Ovary (tissue), 9 donors: ENCODE results near the gene TMCC3. TPM values are rescaled to one million over a fixed set of nuclear protein-coding genes. Genes with fewer than 3 reads are reported as not detected.
A peak's percentile ranks its signal among the peaks of the same experiment; 100 is the strongest.

Experiments
- DNase-seq, 5 donors: peaks; one replicate each; pipeline ENCODE4 v3.0.0-alpha.2; 2019 to 2020
- H3K27ac ChIP-seq, 2 donors: fragments of 200-600 bp; one replicate each; pipeline versions ENCODE4 v1.5.1 to v1.8.0; 2019 to 2022
- H3K27me3 ChIP-seq: fragments of 200-600 bp; one replicate; pipeline ENCODE4 v1.8.0; 2022
- H3K36me3 ChIP-seq: fragments of 200-600 bp; sonication (generic); one replicate; pipeline ENCODE4 v1.5.1; 2019
- H3K4me1 ChIP-seq: one replicate; pipeline ENCODE4 v1.8.1; 2013; ENCODE audit warnings: mild to moderate bottlenecking, moderate library complexity; ENCODE audit not compliant: insufficient read depth
- H3K4me3 ChIP-seq: fragments of 200-600 bp; sonication (generic); one replicate; pipeline ENCODE4 v1.5.1; 2017
- H3K9me3 ChIP-seq, 2 donors: fragments of 200-600 bp in 1 of 2; sonication (generic) in 1 of 2; one replicate each; pipeline versions ENCODE4 v1.5.1 to v1.8.1; 2013 to 2019; ENCODE audit warnings: mild to moderate bottlenecking in 1 of 2, moderate library complexity in 1 of 2
- EP300 ChIP-seq: sonication (generic); formaldehyde crosslinking; IDR thresholded peaks from one replicate; pipeline ENCODE4 v1.6.1; 2017; ENCODE audit warnings: antibody characterized with exemption
- POLR2A ChIP-seq: fragments of 450-650 bp; IDR thresholded peaks from one replicate; pipeline ENCODE4 v1.6.1; 2017; ENCODE audit warnings: antibody characterized with exemption, mild to moderate bottlenecking, moderate library complexity
- WGBS, 3 donors: extraction: QIAGEN DNeasy Blood & Tissue Kit in 1 of 3; methylation state at CpG; one replicate each; pipeline versions ENCODE4 v1.1.5 to v1.1.7; 2013 to 2017; 5-methylcytosine and 5-hydroxymethylcytosine counted together
- intact Hi-C, 4 donors: fragments of 100-400 bp; cut with DNase I; formaldehyde crosslinking; loops; one replicate each; pipeline versions ENCODE4 v1.11.0 to v1.15.1; 2022 to 2023
- polyA plus RNA-seq, 2 donors: library from polyadenylated mRNA; stranded (reverse); fragments of 200-250 nt in 1 of 2; fragments of 350-450 nt in 1 of 2; fragmentation: Illumina TruSeq in 1 of 2; extraction: RNeasy Lipid Tissue Mini Kit (QIAGEN cat#74804) in 1 of 2; gene quantifications; one replicate each; pipeline ENCODE4 v1.2.3, GENCODE V29; 2013 to 2014
- total RNA-seq, 7 donors: library from RNA; depleted of rRNA in 2 of 7; stranded (reverse); fragments of >200 nt in 2 of 7; fragmentation: NEBNext Ultra II Directional in 3 of 7; extraction: Animal tissue kit (Norgen Biotek cat#: 25700) in 3 of 7; gene quantifications; one replicate each; pipeline versions ENCODE4 v1.1.0 to v1.2.4, GENCODE V29; 2016 to 2023
- TF ChIP-seq, protein P1 (sequence below), 3 donors: fragments of 450-650 bp in 2 of 3; fragments of 200-600 bp in 1 of 3; IDR thresholded peaks; one replicate each; pipeline versions ENCODE4 v1.5.1 to v1.8.0; 2016 to 2022; ENCODE audit warnings: antibody characterized with exemption in 3 of 3, mild to moderate bottlenecking in 1 of 3
- donor health status: DM: no; HTN: no; CAD: no; lungs with moderate emphysema.
- donor health status: DM: no; HTN: no; CAD: no.
- donor health status: Bipolar disorder and iron deficiency.
- donor health status: DM: yes; HTN: yes; CAD: no.
- donor health status: DM: no; HTN: no; CAD: no.
- donor health status: DM: yes; HTN: yes; CAD: no.

TMCC3 gene
- total and polyA plus RNA-seq, 9 donors: 4.8 to 24.6 (median 9.6) TPM

DNA sequence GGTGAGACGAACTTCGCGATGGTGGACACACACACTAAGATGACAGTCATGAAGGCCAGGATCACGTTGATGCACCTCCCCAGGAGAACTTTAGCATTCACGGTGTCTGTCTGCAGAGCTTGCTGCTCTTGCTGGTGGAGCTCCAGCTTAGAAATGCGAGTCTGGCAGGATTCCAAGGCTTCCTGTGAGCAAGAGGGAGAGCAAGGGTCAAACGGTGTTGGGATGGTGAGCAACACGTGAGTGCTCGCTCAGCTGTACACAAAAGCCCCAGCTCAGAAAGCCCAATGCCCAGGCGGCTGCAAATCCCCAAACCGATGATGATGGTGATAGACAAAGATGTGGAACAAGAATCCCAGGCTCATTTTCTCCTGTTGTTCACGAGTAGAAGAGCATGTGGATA, 78.8 kb downstream of the TMCC3 start:
- intact Hi-C loops: no loop called here
- no peaks in the 10 kb centered on the region for H3K4me1 ChIP-seq
- no peaks in the 10 kb centered on the region for H3K27me3 ChIP-seq
- peak; percentile 50 to 67 (median 63) for DNase-seq
- TF ChIP-seq, protein P1, sequence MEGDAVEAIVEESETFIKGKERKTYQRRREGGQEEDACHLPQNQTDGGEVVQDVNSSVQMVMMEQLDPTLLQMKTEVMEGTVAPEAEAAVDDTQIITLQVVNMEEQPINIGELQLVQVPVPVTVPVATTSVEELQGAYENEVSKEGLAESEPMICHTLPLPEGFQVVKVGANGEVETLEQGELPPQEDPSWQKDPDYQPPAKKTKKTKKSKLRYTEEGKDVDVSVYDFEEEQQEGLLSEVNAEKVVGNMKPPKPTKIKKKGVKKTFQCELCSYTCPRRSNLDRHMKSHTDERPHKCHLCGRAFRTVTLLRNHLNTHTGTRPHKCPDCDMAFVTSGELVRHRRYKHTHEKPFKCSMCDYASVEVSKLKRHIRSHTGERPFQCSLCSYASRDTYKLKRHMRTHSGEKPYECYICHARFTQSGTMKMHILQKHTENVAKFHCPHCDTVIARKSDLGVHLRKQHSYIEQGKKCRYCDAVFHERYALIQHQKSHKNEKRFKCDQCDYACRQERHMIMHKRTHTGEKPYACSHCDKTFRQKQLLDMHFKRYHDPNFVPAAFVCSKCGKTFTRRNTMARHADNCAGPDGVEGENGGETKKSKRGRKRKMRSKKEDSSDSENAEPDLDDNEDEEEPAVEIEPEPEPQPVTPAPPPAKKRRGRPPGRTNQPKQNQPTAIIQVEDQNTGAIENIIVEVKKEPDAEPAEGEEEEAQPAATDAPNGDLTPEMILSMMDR (IDR thresholded peaks at IDR 0.05): no peak
- TF ChIP-seq POLR2A (no peak), EP300 (no peak)
- no peaks in the 10 kb centered on the region for H3K36me3 ChIP-seq
- 37 to 44% (median 42%) methylated on average over 12 of the region's 12 CpGs for WGBS, 3 donors
- H3K9me3 ChIP-seq: no peaks in the 10 kb centered on the region
- no peak overlapping the region for H3K27ac ChIP-seq
- H3K4me3 ChIP-seq: no peak overlapping the region

DNA sequence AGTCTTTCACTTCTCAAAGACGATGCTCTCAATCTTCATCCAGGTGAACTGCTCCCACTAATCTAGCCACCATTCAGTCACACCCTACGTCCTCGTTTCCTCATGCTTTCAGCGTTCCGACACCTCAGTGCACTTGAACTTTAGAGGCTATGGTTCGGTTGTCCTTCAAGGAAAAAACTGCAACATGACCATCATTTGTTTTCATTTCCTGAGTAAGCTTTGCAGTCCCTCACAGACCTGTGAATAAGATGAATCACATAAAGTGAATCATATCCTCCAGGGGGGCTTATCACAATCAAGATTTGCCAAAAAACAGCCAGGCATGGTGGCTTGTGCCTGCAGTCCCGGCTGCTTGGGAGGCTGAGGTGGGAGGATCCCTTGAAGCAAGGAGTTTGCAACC, 80.2 kb downstream of the TMCC3 start:
- intact Hi-C loops: no loop called here
- Histone ChIP-seq H3K4me1 (no peaks in the 10 kb centered on the region), H3K27ac (no peak overlapping the region), H3K4me3 (no peak overlapping the region), H3K27me3 (no peaks in the 10 kb centered on the region), H3K9me3 (no peaks in the 10 kb centered on the region), H3K36me3 (no peaks in the 10 kb centered on the region)
- TF ChIP-seq, protein P1 (IDR thresholded peaks at IDR 0.05): no peak
- TF ChIP-seq POLR2A (no peak), EP300 (no peak)
- no peak for DNase-seq
- 82 to 91% (median 86%) methylated on average over 7 of the region's 7 CpGs for WGBS, 3 donors

DNA sequence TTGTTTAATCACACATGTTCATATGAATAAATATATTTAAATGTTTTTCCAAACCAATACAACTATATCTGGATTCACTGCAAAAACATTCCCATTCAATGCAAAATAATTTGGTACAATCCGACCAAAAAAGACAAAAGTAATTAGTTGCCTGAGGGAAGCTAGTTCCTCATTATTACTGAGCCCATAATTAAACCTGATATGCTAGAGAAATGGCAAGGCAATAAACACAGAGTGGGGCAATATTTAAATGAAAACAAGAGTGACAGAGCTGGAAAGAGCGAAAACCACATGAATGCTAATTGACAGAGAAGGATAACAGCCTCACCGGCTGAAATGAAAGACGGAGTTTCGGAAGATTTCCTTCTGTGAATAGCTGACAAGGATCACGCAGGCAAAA, 82.6 kb downstream of the TMCC3 start:
- DNase-seq: no peak
- Histone ChIP-seq H3K27ac (no peak overlapping the region), H3K36me3 (no peaks in the 10 kb centered on the region), H3K4me1 (no peaks in the 10 kb centered on the region), H3K27me3 (no peaks in the 10 kb centered on the region), H3K9me3 (no peaks in the 10 kb centered on the region), H3K4me3 (no peak overlapping the region)
- intact Hi-C loops: no loop called here
- TF ChIP-seq, protein P1 (IDR thresholded peaks at IDR 0.05): no peak
- TF ChIP-seq POLR2A: no peak
- TF ChIP-seq EP300: no peak
- 85 to 92% (median 87%) methylated on average over 6 of the region's 6 CpGs for WGBS, 3 donors

DNA sequence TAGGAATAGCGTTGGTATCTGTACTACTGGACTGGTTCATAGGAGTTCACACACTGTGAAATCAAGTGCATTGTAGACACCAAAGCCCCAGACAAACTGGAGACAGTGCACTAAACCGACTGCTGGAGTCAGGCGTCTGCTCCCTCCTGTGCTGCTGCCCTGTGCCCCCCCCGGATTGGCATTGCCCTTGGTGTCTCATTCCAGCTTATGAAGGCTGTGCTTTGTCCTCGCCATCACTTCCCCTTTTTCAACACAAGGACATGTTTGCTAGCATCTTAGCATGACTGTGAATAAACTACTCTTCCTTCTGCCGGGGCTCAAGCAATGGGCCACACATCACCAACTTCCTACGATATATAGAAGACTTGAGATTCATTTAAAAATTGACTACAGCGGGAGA, 84.0 kb downstream of the TMCC3 start:
- H3K36me3 ChIP-seq: no peaks in the 10 kb centered on the region
- no peak for DNase-seq
- no peaks in the 10 kb centered on the region for H3K4me1 ChIP-seq
- H3K27ac ChIP-seq: no peak overlapping the region
- no peaks in the 10 kb centered on the region for H3K9me3 ChIP-seq
- no peaks in the 10 kb centered on the region for H3K27me3 ChIP-seq
- no peak overlapping the region for H3K4me3 ChIP-seq
- intact Hi-C loops: no loop called here
- WGBS, 3 donors: 85 to 93% (median 93%) methylated on average over 8 of the region's 8 CpGs
- TF ChIP-seq POLR2A (no peak), EP300 (no peak)
- TF ChIP-seq, protein P1 (IDR thresholded peaks at IDR 0.05): no peak

DNA sequence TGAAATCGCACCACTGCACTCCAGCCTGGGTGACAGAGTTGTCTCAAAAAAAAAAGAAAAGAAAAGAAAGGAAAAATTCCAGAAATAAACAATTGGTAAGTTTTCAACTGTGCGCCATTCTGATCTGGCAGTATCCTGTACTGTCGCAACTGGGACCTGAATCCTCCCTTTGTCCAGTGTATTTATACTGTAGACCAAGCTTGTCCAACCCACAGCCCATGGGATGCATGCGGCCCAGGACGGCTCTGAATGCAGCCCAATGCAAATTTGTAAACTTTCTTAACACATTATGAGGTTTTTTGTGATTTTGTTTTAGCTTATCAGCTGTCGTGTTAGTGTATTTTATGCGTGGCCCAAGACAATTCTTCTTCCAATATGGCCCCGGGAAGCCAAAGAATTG, 84.7 kb downstream of the TMCC3 start:
- 91 to 95% (median 94%) methylated on average over 8 of the region's 8 CpGs for WGBS, 3 donors
- intact Hi-C loops: no loop called here
- Histone ChIP-seq H3K36me3 (no peaks in the 10 kb centered on the region), H3K4me1 (no peaks in the 10 kb centered on the region), H3K27ac (no peak overlapping the region), H3K4me3 (no peak overlapping the region), H3K27me3 (no peaks in the 10 kb centered on the region), H3K9me3 (no peaks in the 10 kb centered on the region)
- no peak for DNase-seq
- no peak for TF ChIP-seq POLR2A
- TF ChIP-seq EP300: no peak
- TF ChIP-seq, protein P1 (IDR thresholded peaks at IDR 0.05): no peak
